GM12878 (cell line): ENCODE results near the gene H2AZ2. TPM values are rescaled to one million over a fixed set of nuclear protein-coding genes. Genes with fewer than 3 reads are reported as not detected.

Experiments used
- BRCA1 ChIP-seq: IDR thresholded peaks from 2 replicates; pipeline ENCODE4 v1.6.1; 2011; ENCODE audit warnings: low read depth, low read length, improper control_type of control experiment
- CBFB ChIP-seq: IDR thresholded peaks from 2 replicates; pipeline ENCODE4 v1.6.1; 2016; ENCODE audit warnings: antibody characterized with exemption, low read depth
- CEBPB ChIP-seq, 2 experiments: fragments of 150-350 bp in 1 of 2; IDR thresholded peaks; 2 replicates each; pipeline ENCODE4 v1.6.1; 2012 to 2014; ENCODE audit warnings: low read depth in 2 of 2, low read length in 2 of 2, borderline replicate concordance in 1 of 2, inconsistent platforms in 1 of 2
- CREB1 ChIP-seq: IDR thresholded peaks from 2 replicates; pipeline ENCODE4 v1.6.1; 2012; ENCODE audit warnings: low read depth, mild to moderate bottlenecking, inconsistent platforms
- CREM ChIP-seq: IDR thresholded peaks from 2 replicates; pipeline ENCODE4 v1.6.1; 2014; ENCODE audit warnings: antibody characterized with exemption, low read depth
- CUX1 ChIP-seq: IDR thresholded peaks from 2 replicates; pipeline ENCODE4 v1.6.1; 2012; ENCODE audit warnings: improper control_type of control experiment, low read depth, low read length; ENCODE audit not compliant: insufficient replicate concordance
- FOXM1 ChIP-seq: IDR thresholded peaks from 2 replicates; pipeline ENCODE4 v1.6.1; 2012; ENCODE audit warnings: low read depth, mild to moderate bottlenecking, inconsistent platforms, low read length, moderate library complexity
- GATAD2B ChIP-seq: fragments of 450-650 bp; conservative IDR thresholded peaks from 2 replicates; pipeline ENCODE4 v1.6.1; 2017; ENCODE audit warnings: low read depth, mild to moderate bottlenecking, moderate library complexity
- HDGF ChIP-seq: fragments of 450-650 bp; IDR thresholded peaks from 2 replicates; pipeline ENCODE4 v1.6.1; 2016; ENCODE audit warnings: antibody characterized with exemption
- JUNB ChIP-seq: IDR thresholded peaks from 2 replicates; pipeline ENCODE4 v1.6.1; 2016; ENCODE audit warnings: antibody characterized with exemption, mild to moderate bottlenecking
- MEF2A ChIP-seq: IDR thresholded peaks from 2 replicates; pipeline ENCODE4 v1.6.1; 2011; ENCODE audit warnings: low read depth, mild to moderate bottlenecking, low read length, moderate library complexity; ENCODE audit not compliant: insufficient read depth
- NBN ChIP-seq: fragments of 450-650 bp; IDR thresholded peaks from 2 replicates; pipeline ENCODE4 v1.6.1; 2016
- NR2C2 ChIP-seq: IDR thresholded peaks from 2 replicates; pipeline ENCODE4 v1.6.1; 2011; ENCODE audit warnings: borderline replicate concordance, low read depth; ENCODE audit not compliant: control insufficient read depth, insufficient read length
- PAX5 ChIP-seq: IDR thresholded peaks from 2 replicates; pipeline ENCODE4 v1.6.1; 2011; ENCODE audit warnings: low read depth, low read length, borderline replicate concordance
- PML ChIP-seq: IDR thresholded peaks from 2 replicates; pipeline ENCODE4 v1.6.1; 2012; ENCODE audit warnings: low read length, inconsistent platforms
- POLR2AphosphoS2 ChIP-seq: IDR thresholded peaks from 2 replicates; pipeline ENCODE4 v1.6.1; 2011; ENCODE audit warnings: low read depth, mild to moderate bottlenecking, low read length, improper control_type of control experiment, moderate library complexity
- RUNX3 ChIP-seq: IDR thresholded peaks from 2 replicates; pipeline ENCODE4 v1.6.1; 2012; ENCODE audit warnings: low read length, inconsistent platforms
- SIX5 ChIP-seq: IDR thresholded peaks from 2 replicates; pipeline ENCODE4 v1.6.1; 2011; ENCODE audit warnings: mild to moderate bottlenecking, low read depth, low read length, moderate library complexity; ENCODE audit not compliant: severe bottlenecking
- SMARCA5 ChIP-seq: fragments of 450-650 bp; IDR thresholded peaks from 2 replicates; pipeline ENCODE4 v1.6.1; 2017; ENCODE audit warnings: mild to moderate bottlenecking
- polyA plus RNA-seq, 11 experiments: library from polyadenylated mRNA; depleted of rRNA in 4 of 11; unstranded in 6 of 11; stranded (reverse) in 5 of 11; fragments of >200 nt; fragmentation: Nextera tagmentation in 4 of 11; fragmentation: Illumina TruSeq in 1 of 11; extraction: Ambion mirVana in 4 of 11; extraction: Trizol in 1 of 11; gene quantifications; 1 replicate in 1 of 11; 2 replicates in 10 of 11; pipeline versions ENCODE4 v1.2.1 to v1.2.3, GENCODE V29; 2011 to 2016; ENCODE audit warnings: inconsistent platforms in 2 of 11, missing spikeins in 2 of 11, low read depth in 1 of 11
- total RNA-seq, 4 experiments: library from RNA; depleted of rRNA in 3 of 4; stranded (reverse); fragments of >200 nt in 3 of 4; fragmentation: Illumina TruSeq in 1 of 4; extraction: Trizol in 1 of 4; gene quantifications; 2 replicates each; pipeline versions ENCODE4 v1.2.1 to v1.2.3, GENCODE V29; 2013 to 2021
- TF ChIP-seq, protein P1 (sequence below): fragments of 450-650 bp; IDR thresholded peaks from 2 replicates; pipeline ENCODE4 v1.6.1; 2017; ENCODE audit warnings: mild to moderate bottlenecking, moderate library complexity
- TF ChIP-seq, protein P2 (sequence below): IDR thresholded peaks from 2 replicates; pipeline ENCODE4 v1.6.1; 2011; ENCODE audit warnings: low read depth, mild to moderate bottlenecking, low read length, moderate library complexity, borderline replicate concordance; ENCODE audit errors: extremely low read depth

The H2AZ2 gene
- total and polyA plus RNA-seq, 10 of the 15 experiments (the other 5 are each of a cell fraction or from before 2014, with no cell fraction given) = 118 to 366 (median 223) TPM

DNA sequence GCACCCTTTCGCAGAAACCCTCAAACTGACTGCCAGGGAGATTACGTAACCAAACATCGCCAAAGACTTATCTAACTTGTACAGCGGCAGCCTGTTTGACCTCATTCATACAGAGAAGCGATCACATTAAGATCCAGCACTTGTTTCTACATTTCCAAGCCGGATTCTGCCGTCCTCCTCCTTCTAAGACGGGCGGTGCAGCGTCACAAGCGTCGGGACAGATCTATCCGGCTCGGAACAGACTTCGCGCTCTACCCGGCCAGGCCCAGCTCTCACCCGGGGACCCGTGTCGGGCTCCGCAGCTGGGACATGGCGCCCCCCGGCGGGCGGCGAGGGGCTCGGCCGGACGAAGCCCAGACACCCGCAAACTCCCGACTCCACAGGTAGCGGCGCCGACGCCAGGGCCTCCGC is 373 bp downstream of the H2AZ2 start (continued):
- TF ChIP-seq HDGF = no peak; the same call in 1 of the 2 replicates
- TF ChIP-seq BRCA1 = no peak
- TF ChIP-seq MEF2A = 0 out of 2 replicates have a peak, but pooled peaks have one; percentile 0
- no peak for TF ChIP-seq SIX5
- TF ChIP-seq, protein P1, sequence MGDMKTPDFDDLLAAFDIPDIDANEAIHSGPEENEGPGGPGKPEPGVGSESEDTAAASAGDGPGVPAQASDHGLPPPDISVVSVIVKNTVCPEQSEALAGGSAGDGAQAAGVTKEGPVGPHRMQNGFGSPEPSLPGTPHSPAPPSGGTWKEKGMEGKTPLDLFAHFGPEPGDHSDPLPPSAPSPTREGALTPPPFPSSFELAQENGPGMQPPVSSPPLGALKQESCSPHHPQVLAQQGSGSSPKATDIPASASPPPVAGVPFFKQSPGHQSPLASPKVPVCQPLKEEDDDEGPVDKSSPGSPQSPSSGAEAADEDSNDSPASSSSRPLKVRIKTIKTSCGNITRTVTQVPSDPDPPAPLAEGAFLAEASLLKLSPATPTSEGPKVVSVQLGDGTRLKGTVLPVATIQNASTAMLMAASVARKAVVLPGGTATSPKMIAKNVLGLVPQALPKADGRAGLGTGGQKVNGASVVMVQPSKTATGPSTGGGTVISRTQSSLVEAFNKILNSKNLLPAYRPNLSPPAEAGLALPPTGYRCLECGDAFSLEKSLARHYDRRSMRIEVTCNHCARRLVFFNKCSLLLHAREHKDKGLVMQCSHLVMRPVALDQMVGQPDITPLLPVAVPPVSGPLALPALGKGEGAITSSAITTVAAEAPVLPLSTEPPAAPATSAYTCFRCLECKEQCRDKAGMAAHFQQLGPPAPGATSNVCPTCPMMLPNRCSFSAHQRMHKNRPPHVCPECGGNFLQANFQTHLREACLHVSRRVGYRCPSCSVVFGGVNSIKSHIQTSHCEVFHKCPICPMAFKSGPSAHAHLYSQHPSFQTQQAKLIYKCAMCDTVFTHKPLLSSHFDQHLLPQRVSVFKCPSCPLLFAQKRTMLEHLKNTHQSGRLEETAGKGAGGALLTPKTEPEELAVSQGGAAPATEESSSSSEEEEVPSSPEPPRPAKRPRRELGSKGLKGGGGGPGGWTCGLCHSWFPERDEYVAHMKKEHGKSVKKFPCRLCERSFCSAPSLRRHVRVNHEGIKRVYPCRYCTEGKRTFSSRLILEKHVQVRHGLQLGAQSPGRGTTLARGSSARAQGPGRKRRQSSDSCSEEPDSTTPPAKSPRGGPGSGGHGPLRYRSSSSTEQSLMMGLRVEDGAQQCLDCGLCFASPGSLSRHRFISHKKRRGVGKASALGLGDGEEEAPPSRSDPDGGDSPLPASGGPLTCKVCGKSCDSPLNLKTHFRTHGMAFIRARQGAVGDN = peak; percentile 70; the same call in 1 of the 2 replicates
- TF ChIP-seq, protein P2, sequence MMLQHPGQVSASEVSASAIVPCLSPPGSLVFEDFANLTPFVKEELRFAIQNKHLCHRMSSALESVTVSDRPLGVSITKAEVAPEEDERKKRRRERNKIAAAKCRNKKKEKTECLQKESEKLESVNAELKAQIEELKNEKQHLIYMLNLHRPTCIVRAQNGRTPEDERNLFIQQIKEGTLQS = no peak
- TF ChIP-seq CEBPB (IDR thresholded peaks at IDR 0.05; ENCODE audit: borderline replicate concordance in 1 of 2, low read depth in 2 of 2, low read length in 2 of 2) = no peak
- no peak for TF ChIP-seq CUX1
- no peak for TF ChIP-seq FOXM1
- no peak; the same call in none of the 2 replicates for TF ChIP-seq CREB1
- TF ChIP-seq CREM = peak; percentile 54
- TF ChIP-seq POLR2AphosphoS2 = no peak
- TF ChIP-seq CBFB = no peak; the same call in 1 of the 2 replicates
- TF ChIP-seq PAX5 = no peak
- TF ChIP-seq NBN = peak; percentile 58; the same call in 1 of the 2 replicates
- 0 out of 2 replicates have a peak, but pooled peaks have one; percentile 86 for TF ChIP-seq GATAD2B
- TF ChIP-seq JUNB = no peak
- peak; percentile 97 for TF ChIP-seq SMARCA5
- TF ChIP-seq NR2C2 = no peak
- TF ChIP-seq RUNX3 = no peak
- TF ChIP-seq PML = no peak
